ENCODE results near the gene ATP10D. TPM values are rescaled to one million over a fixed set of nuclear protein-coding genes. Genes with fewer than 3 reads are reported as not detected.

Gene ATP10D
- total RNA-seq (2011; cell fraction: chromatin; rRNA removed; ENCODE audit: low replicate concordance) = 0.42 and 0.74 TPM in 2 replicates
- 0.13 and 0.50 TPM in 2 replicates for total RNA-seq (2011; cell fraction: nucleolus; rRNA removed)
- 0.23 and 0.29 TPM in 2 replicates for total RNA-seq (2011; cell fraction: nucleoplasm; rRNA removed)
- total RNA-seq (2014; rRNA removed) (0.04 TPM in 1 of 2 replicates, not detected in the other), total RNA-seq (2014; rRNA removed; fragmentation: Illumina TruSeq; extraction: Trizol) (0.11 and 0.26 TPM in 2 replicates), total RNA-seq (2015; rRNA removed; fragmentation: Illumina TruSeq; extraction: Trizol) (0.15 and 0.36 TPM in 2 replicates), total RNA-seq (2021) (0.18 and 0.27 TPM in 2 replicates), polyA plus RNA-seq (2011; rRNA removed) (0.03 and 0.29 TPM in 2 replicates), polyA plus RNA-seq (2014; fragmentation: Illumina TruSeq; extraction: Trizol) (0.11 and 0.15 TPM in 2 replicates), polyA plus RNA-seq (2014; fragmentation: Nextera tagmentation; extraction: Ambion mirVana) (under 1 TPM; 0.10 to 0.24 TPM), polyA plus RNA-seq (2014; rRNA removed) (0.13 TPM in 1 of 2 replicates, not detected in the other), polyA minus RNA-seq (2011; rRNA and poly(A)+ RNA removed) (0.06 and 0.25 TPM in 2 replicates), Bru-seq, nascent RNA (percentile 20 among the genes with signal in this experiment), BruChase-seq, experiment 1, labeled RNA remaining after a 2-hour chase (percentile 15 among the genes with signal in this experiment), BruChase-seq, experiment 2, labeled RNA remaining after a 6-hour chase (percentile 17 among the genes with signal in this experiment)
- polyA plus RNA-seq (2011; cell fraction: cytosol; rRNA removed) = 0.04 and 0.15 TPM in 2 replicates
- 0.06 and 0.09 TPM in 2 replicates for polyA plus RNA-seq (2011; cell fraction: nucleus; rRNA removed)
- polyA plus RNA-seq (2012) = 0.25 and 0.42 TPM in 2 replicates
- polyA minus RNA-seq (2011; cell fraction: cytosol; rRNA and poly(A)+ RNA removed) = not detected in 2 replicates
- 0.27 TPM in 1 of 2 replicates, not detected in the other for polyA minus RNA-seq (2011; cell fraction: nucleus; rRNA and poly(A)+ RNA removed)
- long read RNA-seq, experiment 1 = 0 reads
- long read RNA-seq, experiment 2 = 0 reads
- long read RNA-seq, experiment 3 = 0 reads

- Histone ChIP-seq H3K27ac (ENCODE audit: extremely low read depth, low read depth, low read length) (no peak within 1 kb of the TSS), H3K79me2 (ENCODE audit: control insufficient read depth, insufficient read depth, low read length) (no peaks in the 10 kb centered on the region), H3K9me1 (ENCODE audit: control insufficient read depth, insufficient read depth, low read length) (no peaks in the 10 kb centered on the region), H3K4me3 (peak within 1 kb of the TSS; percentile 35), H4K20me1 (replicated peaks; ENCODE audit: control insufficient read depth, insufficient read depth, low read length) (no peaks in the 10 kb centered on the region), H3K36me3 (ENCODE audit: control insufficient read depth, insufficient read depth, low read length) (no peaks in the 10 kb centered on the region), H3K4me1 (replicated peaks in 1 of 2; ENCODE audit: control insufficient read depth in 2 of 2, insufficient read depth in 2 of 2, low read length in 2 of 2) (peaks cover 3 to 6% of the 10 kb centered on the region in 2 experiments; a peak in 3 of 5 replicates), H2AFZ (ENCODE audit: low read depth, low read length) (peak within 1 kb of the TSS; percentile 83), H3K9ac (ENCODE audit: insufficient read depth in 1 of 2, low read depth in 2 of 2, low read length in 2 of 2) (peak within 1 kb of the TSS; percentile 17 to 88; a peak in 3 of 4 replicates), H3K9me3 (replicated peaks; ENCODE audit: control insufficient read depth, insufficient read depth, low read depth, low read length) (no peaks in the 10 kb centered on the region), H3K27me3 (ENCODE audit: control insufficient read depth in 2 of 2, insufficient read depth in 2 of 2, low read length in 2 of 2) (no peaks in the 10 kb centered on the region; a peak in 2 of 5 replicates), H3K4me2 (ENCODE audit: insufficient read depth, low read length) (peak within 1 kb of the TSS; percentile 77)
- peak; percentile 90 for FAIRE-seq
- ChIA-PET CTCF (ENCODE audit: low intra/inter-chr PET ratio) (no interaction called here), POLR2A (no interaction called here)
- in situ Hi-C loops (cut with MboI) (no loop called here), intact Hi-C loops (cut with micrococcal nuclease) (no loop called here)
- BruUV-seq (replicated peaks) = TSS peak; percentile 60
- 2% methylated on average over 29 of the region's 34 CpGs for WGBS (ENCODE audit: insufficient coverage, low coverage, missing lambda C conversion rate)
- DNase-seq (ENCODE audit: extremely low read depth in 1 of 4, low spot score in 3 of 4) = peak; percentile 47 to 88 (median 68)
- peak; percentile 100 for ATAC-seq
- TF ChIP-seq ZC3H11A (IDR thresholded peaks at IDR 0.05; ENCODE audit: low read depth, low read length) (no peak), ZNF316 (IDR thresholded peaks at IDR 0.05) (peak; percentile 70), SRSF1 (IDR thresholded peaks at IDR 0.05; ENCODE audit: low read depth, low read length) (no peak), ZNF431 (CRISPR knock-in tag; IDR thresholded peaks at IDR 0.05) (peak; percentile 44; the same call in 1 of the 2 replicates), CTBP1 (IDR thresholded peaks at IDR 0.05; ENCODE audit: borderline replicate concordance) (peak; percentile 69; the same call in 1 of the 2 replicates), SMARCA4 (IDR thresholded peaks at IDR 0.05) (no peak), E2F6 (IDR thresholded peaks at IDR 0.05; ENCODE audit: borderline replicate concordance in 1 of 2, extremely low read depth in 1 of 2, insufficient read depth in 1 of 2, insufficient read length in 1 of 2, low read depth in 1 of 2, low read length in 1 of 2, poor library complexity in 1 of 2, severe bottlenecking in 1 of 2) (peak; percentile 62 to 85), ZZZ3 (IDR thresholded peaks at IDR 0.05) (no peak), ZNF785 (CRISPR knock-in tag; IDR thresholded peaks at IDR 0.05) (no peak), GABPB1 (CRISPR knock-in tag; IDR thresholded peaks at IDR 0.05) (no peak), ZNF263 (CRISPR knock-in tag; IDR thresholded peaks at IDR 0.05; ENCODE audit: borderline replicate concordance) (0 out of 2 replicates have a peak, but pooled peaks have one; percentile 24), HOMEZ (CRISPR knock-in tag; IDR thresholded peaks at IDR 0.05) (no peak), ZNF583 (CRISPR knock-in tag; IDR thresholded peaks at IDR 0.05) (no peak), MYBL2 (IDR thresholded peaks at IDR 0.05; ENCODE audit: low read depth) (no peak), MYBL2 (CRISPR knock-in tag; IDR thresholded peaks at IDR 0.05; ENCODE audit: borderline replicate concordance) (no peak), NELFE (IDR thresholded peaks at IDR 0.05; ENCODE audit: insufficient read depth, insufficient read length) (no peak)
Observed at GRCh38 chr4:47485047-47485692, at the start of gene ATP10D. ATP10D (plus strand) TSS chr4:47485275; CDS start chr4:47512541, 27,266 bp downstream.
